Measurements from ENCODE around the gene NDUFAF4. TPM values are rescaled to one million over a fixed set of nuclear protein-coding genes. Genes with fewer than 3 reads are reported as not detected.

The NDUFAF4 gene
- total and polyA plus RNA-seq, 2 donors (not counting 3 experiments of a cell fraction or from before 2014, with no cell fraction given), result 8.8 to 44.6 TPM

GRCh38 chr6:96923871-96924493 is 26.3 kb upstream of the NDUFAF4 start:
- DNase-seq (ENCODE audit: low read depth, low spot score), result peak; percentile 14
- intact Hi-C loops (cut with micrococcal nuclease) (loop anchor here (2.0 kb wide), 1 partner anchor 25 kb away; no protein-coding TSS in a partner anchor), dilution Hi-C loops (cut with MboI; ENCODE audit: extremely low pct_ligation_motif_present, low sequenced_read_pairs) (no loop called here)
- Histone ChIP-seq H3K9ac (replicated peaks; ENCODE audit: extremely low read depth, insufficient read depth, low read length) (no peak overlapping the region), H2AFZ (ENCODE audit: low read depth, low read length) (peak overlapping the region; percentile 74), H3K79me2 (ENCODE audit: control insufficient read depth, insufficient read depth, low read length) (no peaks in the 10 kb centered on the region), H3K9me3 (replicated peaks; ENCODE audit: control insufficient read depth, insufficient read depth, low read length) (no peaks in the 10 kb centered on the region), H3K27ac (ENCODE audit: insufficient read depth, low read depth, low read length) (no peak overlapping the region), H3K4me2 (ENCODE audit: insufficient read depth, low read length) (peak overlapping the region; percentile 42), H3K4me1 (ENCODE audit: control insufficient read depth, extremely low read depth, insufficient read depth, low read length) (peaks cover 4% of the 10 kb centered on the region), H3K27me3 (ENCODE audit: control insufficient read depth in 2 of 2, insufficient read depth in 2 of 2, low read length in 2 of 2) (peaks cover 29 to 72% of the 10 kb centered on the region in 2 experiments), H4K20me1 (replicated peaks; ENCODE audit: control insufficient read depth, extremely low read depth, insufficient read depth, low read length) (no peaks in the 10 kb centered on the region), H3K36me3 (ENCODE audit: control insufficient read depth in 2 of 2, extremely low read depth in 1 of 2, insufficient read depth in 2 of 2, low read length in 2 of 2) (no peaks in the 10 kb centered on the region), H3K9me1 (replicated peaks; ENCODE audit: control insufficient read depth, extremely low read depth, insufficient read depth, low read length) (no peaks in the 10 kb centered on the region), H3K4me3 (replicated peaks in 1 of 3; ENCODE audit: insufficient read depth in 1 of 3, low read depth in 1 of 3, low read length in 3 of 3) (peak overlapping the region in 2 of 3 experiments; percentile 13 to 61)
- no peak for TF ChIP-seq GATA2 (IDR thresholded peaks at IDR 0.05; ENCODE audit: insufficient read depth, insufficient read length, low read depth, low read length)
- TF ChIP-seq MYC (IDR thresholded peaks at IDR 0.05; ENCODE audit: low read depth, low read length), result no peak
- TF ChIP-seq, protein P1, sequence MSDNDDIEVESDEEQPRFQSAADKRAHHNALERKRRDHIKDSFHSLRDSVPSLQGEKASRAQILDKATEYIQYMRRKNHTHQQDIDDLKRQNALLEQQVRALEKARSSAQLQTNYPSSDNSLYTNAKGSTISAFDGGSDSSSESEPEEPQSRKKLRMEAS (IDR thresholded peaks at IDR 0.05; ENCODE audit: insufficient read depth, insufficient read length), result no peak
- no peak for TF ChIP-seq FOS (IDR thresholded peaks at IDR 0.05; ENCODE audit: borderline replicate concordance, insufficient read depth, low read length)
- TF ChIP-seq JUN (IDR thresholded peaks at IDR 0.05; ENCODE audit: borderline replicate concordance, insufficient read depth, insufficient read length, low read depth), result no peak
- no peak for TF ChIP-seq POLR2AphosphoS5 (IDR thresholded peaks at IDR 0.05; ENCODE audit: insufficient read depth, low read depth, low read length)
- TF ChIP-seq POLR2A (IDR thresholded peaks at IDR 0.05; ENCODE audit: low read depth, low read length), result no peak
- no peak for TF ChIP-seq EZH2 (IDR thresholded peaks at IDR 0.05; ENCODE audit: borderline replicate concordance, low read depth, low read length, severe bottlenecking)
- TF ChIP-seq, protein P2, sequence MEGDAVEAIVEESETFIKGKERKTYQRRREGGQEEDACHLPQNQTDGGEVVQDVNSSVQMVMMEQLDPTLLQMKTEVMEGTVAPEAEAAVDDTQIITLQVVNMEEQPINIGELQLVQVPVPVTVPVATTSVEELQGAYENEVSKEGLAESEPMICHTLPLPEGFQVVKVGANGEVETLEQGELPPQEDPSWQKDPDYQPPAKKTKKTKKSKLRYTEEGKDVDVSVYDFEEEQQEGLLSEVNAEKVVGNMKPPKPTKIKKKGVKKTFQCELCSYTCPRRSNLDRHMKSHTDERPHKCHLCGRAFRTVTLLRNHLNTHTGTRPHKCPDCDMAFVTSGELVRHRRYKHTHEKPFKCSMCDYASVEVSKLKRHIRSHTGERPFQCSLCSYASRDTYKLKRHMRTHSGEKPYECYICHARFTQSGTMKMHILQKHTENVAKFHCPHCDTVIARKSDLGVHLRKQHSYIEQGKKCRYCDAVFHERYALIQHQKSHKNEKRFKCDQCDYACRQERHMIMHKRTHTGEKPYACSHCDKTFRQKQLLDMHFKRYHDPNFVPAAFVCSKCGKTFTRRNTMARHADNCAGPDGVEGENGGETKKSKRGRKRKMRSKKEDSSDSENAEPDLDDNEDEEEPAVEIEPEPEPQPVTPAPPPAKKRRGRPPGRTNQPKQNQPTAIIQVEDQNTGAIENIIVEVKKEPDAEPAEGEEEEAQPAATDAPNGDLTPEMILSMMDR (IDR thresholded peaks at IDR 0.05; ENCODE audit: extremely low read depth in 1 of 2, insufficient read depth in 1 of 2, low read depth in 1 of 2, low read length in 2 of 2), result no peak
- BruUV-seq (replicated peaks), result no TSS peak
- no peak for FAIRE-seq
- ChIA-PET CTCF (interaction anchor here (0.6 kb wide), 1 partner anchor 15 kb away, joined by 3 read pairs; no protein-coding TSS in a partner anchor), POLR2A (interaction anchor here (0.6 kb wide), 1 partner anchor 279 kb away, joined by 8 read pairs; no protein-coding TSS in a partner anchor)

Measured in endothelial cell of umbilical vein (primary cell).